Right hindlimb (tissue), 1 donor: ENCODE measurements around the gene GAN.

ENCODE experiments used
- DNase-seq: peaks from one replicate; pipeline ENCODE4 v3.0.0-alpha.2; 2018

The GAN gene

DNA sequence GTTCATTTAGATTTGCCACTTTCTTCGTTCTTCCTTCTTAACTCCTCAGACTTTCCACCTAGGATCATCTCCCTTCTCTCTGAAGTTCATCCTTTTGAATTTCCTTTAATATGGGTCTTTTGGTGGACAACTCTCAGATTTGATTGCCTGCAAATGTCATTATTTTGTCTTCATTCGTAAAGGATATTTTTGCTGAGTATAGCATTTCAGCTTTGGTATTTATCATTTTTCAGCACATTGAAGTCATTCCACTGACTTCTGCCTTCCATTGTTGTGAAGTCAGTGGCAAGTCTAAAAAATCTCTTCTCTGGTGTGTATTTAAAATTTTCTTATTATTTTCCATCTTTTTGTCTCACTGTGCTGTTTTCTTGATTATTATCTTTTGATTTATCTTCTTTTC lies 45.4 kb downstream of the GAN start:
- DNase-seq = no peak

DNA sequence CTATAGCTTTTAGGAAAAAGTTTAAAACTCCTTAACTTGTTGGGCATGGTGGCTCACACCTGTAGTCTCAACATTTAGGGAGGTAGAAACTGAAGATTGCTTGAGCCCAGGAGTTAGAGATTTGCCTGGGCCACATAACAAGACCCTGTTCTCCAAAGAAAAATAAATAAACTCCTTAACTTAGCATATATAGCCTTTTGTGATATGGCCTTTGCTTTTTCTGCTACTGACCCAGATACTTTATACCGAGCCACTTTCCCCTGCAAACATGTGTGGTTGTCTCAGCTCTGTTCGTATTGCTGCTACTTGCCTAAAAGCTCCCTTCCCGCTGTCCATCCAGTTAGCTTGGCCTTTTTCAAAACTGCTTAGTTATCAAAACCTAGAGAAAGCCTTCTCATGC lies 51.0 kb downstream of the GAN start:
- DNase-seq = no peak

DNA sequence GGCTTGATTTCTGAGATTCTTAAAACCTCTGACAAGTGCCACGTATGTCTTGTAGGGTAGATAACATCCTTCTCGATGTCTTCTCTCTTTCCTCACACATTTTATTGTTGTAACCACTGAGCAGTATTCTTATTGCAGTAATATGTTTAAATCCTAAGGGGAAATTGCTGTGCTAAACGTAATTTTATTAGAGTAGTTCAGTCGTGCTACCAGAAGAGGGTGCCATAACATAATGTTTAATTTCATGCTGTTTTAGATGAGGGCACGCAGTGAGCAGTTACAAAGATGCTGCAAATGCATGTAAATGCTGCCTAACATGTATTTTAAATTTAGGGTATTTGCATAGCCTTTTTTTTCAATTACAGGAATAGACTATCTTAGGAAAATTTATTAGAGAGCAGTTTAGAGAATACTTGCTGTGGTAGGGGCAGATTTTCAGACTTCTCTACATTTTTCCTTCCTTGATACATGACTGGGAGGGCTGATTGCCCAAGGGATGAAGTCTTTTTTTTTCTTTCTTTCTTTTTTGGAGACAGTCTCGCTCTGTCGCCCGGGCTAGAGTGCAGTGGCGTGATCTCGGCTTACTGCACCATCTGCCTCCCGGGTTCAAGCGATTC lies 51.7 kb downstream of the GAN start:
- DNase-seq = no peak

GRCh38 chr16:81367821-81368220 lies 53.1 kb downstream of the GAN start:
- no peak for DNase-seq

GRCh38 chr16:81369888-81370504 lies 55.2 kb downstream of the GAN start:
- no peak for DNase-seq

- no peak for DNase-seq
These were observed 56.3 kb downstream of the GAN start for GRCh38 chr16:81371106-81371505.

GRCh38 chr16:81374550-81374949 lies 59.8 kb downstream of the GAN start:
- DNase-seq = no peak

- DNase-seq = no peak
These were observed 62.1 kb downstream of the GAN start for GRCh38 chr16:81376880-81377279.

GRCh38 chr16:81378049-81378448 lies 63.3 kb downstream of the GAN start:
- DNase-seq = no peak

DNA sequence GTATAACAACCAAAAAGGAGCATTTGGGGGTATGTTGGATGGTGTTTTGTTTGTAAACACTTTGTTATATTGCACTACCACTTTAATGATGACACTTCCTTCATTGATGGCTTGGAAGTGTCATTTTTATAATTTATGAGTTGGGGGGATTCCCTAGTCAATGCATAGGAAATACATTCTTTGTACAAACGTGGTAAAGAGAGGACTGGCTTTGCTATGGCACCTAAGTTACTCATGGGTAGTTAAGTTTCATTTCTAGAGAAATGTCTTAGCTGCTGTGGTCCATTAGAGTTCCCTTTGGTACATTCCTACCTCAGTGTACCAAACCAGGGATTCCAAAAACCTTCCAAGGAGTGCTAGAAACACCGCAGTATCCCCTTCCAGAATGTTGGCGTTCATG lies 66.2 kb downstream of the GAN start:
- DNase-seq = no peak

DNA sequence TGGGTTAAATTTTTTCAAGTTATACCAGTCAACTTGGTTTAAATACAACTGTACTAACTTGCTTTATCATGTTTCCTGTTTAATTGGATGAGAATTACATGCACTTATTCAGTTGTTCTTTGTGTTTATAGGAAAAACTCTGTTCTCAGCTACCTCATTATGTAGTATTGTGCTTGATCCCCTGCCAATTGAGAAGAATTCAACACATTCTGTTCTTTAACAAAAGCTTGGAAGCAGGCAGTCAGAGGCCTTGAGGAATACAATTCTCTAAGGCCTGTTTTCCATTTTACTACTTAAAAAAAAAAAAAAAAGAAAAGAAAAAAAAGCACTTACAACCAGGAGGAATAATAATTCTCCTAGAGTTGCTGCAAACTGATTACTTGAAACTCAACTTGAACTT lies 69.2 kb downstream of the GAN start:
- no peak for DNase-seq

GRCh38 chr16:81385031-81385756 lies 70.4 kb downstream of the GAN start:
- no peak for DNase-seq

DNA sequence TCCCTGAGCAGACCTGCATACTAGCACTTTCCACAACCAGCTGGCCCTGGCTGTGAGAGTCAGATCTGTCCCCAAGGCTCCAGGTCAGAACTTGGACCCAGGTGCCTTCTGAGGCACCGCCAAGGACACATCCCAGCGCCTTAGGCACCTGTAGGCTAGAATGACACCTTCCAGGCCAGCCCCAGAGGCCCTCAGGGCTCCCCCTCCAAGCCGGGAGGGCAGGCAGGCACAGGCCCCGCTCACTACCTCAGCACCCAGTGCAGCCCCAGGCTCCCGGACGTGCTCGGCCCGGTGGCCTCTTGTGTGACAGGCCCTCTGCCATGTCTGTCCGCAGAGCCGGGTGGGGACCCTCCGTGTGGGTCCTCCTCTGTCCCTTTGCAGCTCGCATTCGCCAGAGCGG lies 73.6 kb downstream of the GAN start:
- no peak for DNase-seq

DNA sequence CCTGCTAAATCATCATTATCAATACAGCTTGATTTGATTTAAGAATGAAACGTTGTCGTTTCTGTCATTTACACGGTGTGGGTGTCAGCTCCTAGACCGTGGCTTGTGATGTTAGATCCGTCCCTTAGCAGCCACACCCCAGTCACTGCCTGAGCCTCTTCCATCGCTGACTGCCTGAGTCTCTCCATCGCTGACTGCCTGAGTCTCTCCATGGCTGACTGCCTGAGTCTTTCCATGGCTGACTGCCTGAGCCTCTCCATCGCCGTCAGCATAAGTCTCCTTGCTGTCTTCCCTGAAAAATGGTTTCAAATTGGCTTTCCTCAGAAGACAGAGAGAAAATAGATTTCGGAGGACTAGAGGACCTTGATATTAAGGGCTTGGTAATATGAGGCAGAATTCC lies 76.1 kb downstream of the GAN start:
- no peak for DNase-seq

- DNase-seq = no peak
These were observed 77.2 kb downstream of the GAN start for GRCh38 chr16:81392011-81392410.

- no peak for DNase-seq
These were observed 79.7 kb downstream of the GAN start for GRCh38 chr16:81394416-81394815.

DNA sequence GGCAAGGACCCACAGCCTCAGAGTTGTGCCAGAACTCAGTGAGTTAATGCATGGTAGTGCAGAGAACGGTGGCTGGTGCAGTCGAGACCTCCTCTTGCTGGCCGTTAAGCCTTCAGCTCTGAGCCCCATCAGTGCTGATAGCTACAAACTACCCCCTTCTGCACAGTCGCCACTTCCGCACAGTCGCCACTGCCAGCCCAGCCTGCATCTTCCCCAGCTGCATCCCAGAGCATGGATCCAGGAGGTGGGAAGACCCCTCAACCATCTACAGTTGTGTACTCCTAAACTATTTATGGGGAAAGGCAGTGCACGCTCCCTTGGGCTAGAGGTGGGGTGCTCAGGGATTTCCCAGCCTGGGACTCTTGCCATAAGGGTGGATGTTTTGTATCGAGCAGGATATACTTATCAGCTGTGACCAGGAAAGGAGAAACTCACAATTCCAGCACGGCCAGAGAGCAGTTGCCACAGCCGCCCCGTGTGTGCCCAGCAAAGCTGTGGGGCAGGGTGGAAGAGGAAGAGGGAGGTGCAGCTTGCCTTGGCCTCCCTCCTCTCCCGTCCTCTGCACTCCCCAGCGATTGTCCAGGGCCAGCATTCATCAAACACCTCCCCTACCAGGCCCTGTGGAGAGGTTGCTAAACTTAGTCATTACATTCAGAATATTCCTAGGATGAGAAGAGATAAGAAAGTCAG lies 80.3 kb downstream of the GAN start:
- DNase-seq = no peak

GRCh38 chr16:81397058-81397878 lies 82.5 kb downstream of the GAN start:
- no peak for DNase-seq

GRCh38 chr16:81397879-81398520 lies 83.2 kb downstream of the GAN start:
- no peak for DNase-seq

DNA sequence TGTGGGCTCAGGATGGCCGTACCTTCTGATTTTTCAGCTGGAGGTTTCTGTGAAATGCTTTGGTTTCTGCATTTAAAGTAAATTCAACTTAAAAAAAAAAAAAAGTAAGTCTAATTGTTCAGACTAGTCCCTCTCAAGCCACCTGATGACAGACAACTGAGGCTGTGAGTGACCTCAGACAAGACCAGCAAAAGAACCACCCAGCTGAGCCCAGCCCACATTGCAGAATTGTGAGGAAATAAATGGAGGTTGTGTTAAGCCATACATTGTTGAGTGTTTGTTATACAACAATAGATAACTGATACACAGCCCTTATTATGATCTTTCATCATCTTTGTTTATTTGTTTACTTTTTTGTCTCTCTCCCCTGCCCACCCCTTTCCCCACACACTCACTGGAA lies 85.1 kb downstream of the GAN start:
- DNase-seq = no peak

DNA sequence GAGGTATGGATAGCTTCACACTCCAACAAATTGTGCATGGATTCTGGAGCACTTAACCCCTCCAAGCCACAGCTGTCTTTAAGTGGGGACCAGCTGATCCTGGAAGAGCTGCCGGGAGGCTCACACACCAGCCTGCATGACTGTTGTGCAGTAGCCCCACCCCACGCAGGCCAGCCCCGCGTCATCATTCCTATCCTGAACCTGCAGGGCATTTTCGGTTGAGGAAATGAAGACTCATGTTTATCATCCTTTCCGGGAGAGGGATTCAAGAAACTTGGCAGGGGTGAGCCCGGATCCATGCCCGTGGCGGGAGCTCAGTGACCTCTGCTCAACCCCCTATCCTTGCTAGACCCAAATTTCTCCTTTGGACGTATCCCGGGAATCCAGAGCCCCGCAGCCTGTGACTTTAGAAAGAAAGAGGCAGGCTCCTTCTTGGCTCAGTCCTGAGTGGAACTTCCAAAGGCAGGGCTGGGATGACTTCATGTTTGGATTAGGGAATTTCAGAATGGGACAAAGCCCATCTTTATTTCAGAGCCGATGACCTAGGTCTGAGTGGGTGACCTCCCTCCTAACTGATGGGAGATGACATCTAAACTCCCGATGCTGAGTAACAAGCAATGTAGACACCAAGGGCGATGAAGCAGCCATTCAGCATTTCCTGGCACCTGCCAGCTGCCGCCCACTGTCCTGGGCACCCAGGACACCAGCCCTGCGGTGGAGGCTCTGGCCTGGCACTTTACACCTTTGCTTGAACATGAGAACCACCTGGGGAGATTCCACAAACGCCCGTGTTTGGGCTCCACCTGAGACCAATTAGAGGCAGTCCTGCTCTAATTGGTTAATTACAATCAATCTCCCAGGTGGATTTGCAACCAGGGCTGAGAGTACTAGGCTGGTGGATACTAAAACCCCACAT lies 86.5 kb downstream of the GAN start:
- DNase-seq = no peak
